Measurements from ENCODE around the gene ABHD2.
"Not testable (repeated sequence)": the region's sequence is repeated elsewhere in the genome, so short reads cannot be mapped to it uniquely, and the experiment has no call there.

ABHD2 gene

GRCh38 chr15:89075101-89075640, 13.1 kb upstream of the ABHD2 start:
- no peak for DNase-seq

GRCh38 chr15:89075846-89076245, 12.4 kb upstream of the ABHD2 start:
- no peak for DNase-seq

GRCh38 chr15:89077750-89078149, 10.5 kb upstream of the ABHD2 start:
- DNase-seq: no peak

- DNase-seq: no peak
These were observed 9.1 kb upstream of the ABHD2 start for GRCh38 chr15:89078851-89079810.

- DNase-seq: no peak
These were observed 6.4 kb upstream of the ABHD2 start for GRCh38 chr15:89081878-89082277.

- DNase-seq: no peak
These were observed 5.0 kb upstream of the ABHD2 start for GRCh38 chr15:89083246-89083645.

GRCh38 chr15:89085289-89085926, 2.8 kb upstream of the ABHD2 start:
- DNase-seq: no peak

- DNase-seq: not testable (repeated sequence)
These were observed 2.3 kb upstream of the ABHD2 start for GRCh38 chr15:89085933-89086332.

- DNase-seq: not testable (repeated sequence)
These were observed 1.9 kb upstream of the ABHD2 start for GRCh38 chr15:89086390-89086789.

GRCh38 chr15:89087161-89087829, 961 bp upstream of the ABHD2 start:
- no peak for DNase-seq

- no peak for DNase-seq
These were observed 504 bp downstream of the ABHD2 start for GRCh38 chr15:89088605-89089315.

GRCh38 chr15:89089316-89090230, 1.3 kb downstream of the ABHD2 start:
- no peak for DNase-seq

- DNase-seq: no peak
These were observed 2.8 kb downstream of the ABHD2 start for GRCh38 chr15:89090791-89091626.

GRCh38 chr15:89091627-89092220, 3.5 kb downstream of the ABHD2 start:
- no peak for DNase-seq

- no peak for DNase-seq
These were observed 5.3 kb downstream of the ABHD2 start for GRCh38 chr15:89093509-89093908.

- DNase-seq: no peak
These were observed 6.8 kb downstream of the ABHD2 start for GRCh38 chr15:89095073-89095472.

GRCh38 chr15:89095556-89095955, 7.3 kb downstream of the ABHD2 start:
- DNase-seq: no peak

- no peak for DNase-seq
These were observed 8.4 kb downstream of the ABHD2 start for GRCh38 chr15:89096664-89097063.

GRCh38 chr15:89097313-89097712, 9.1 kb downstream of the ABHD2 start:
- no peak for DNase-seq

- no peak for DNase-seq
These were observed 10.0 kb downstream of the ABHD2 start for GRCh38 chr15:89098281-89098680.
